GM23338 (cell line): ENCODE measurements around the gene DEPDC5. TPM values are rescaled to one million over a fixed set of nuclear protein-coding genes. Genes with fewer than 3 reads are reported as not detected.

Experiments used
- ATAC-seq: fragments of 200-7000 bp; cut with Tn5 transposase; 3 replicates; pipeline ENCODE4 v1.9.1; 2020
- DNase-seq: peaks from one replicate; pipeline ENCODE4 v3.0.0-alpha.2; 2015; ENCODE audit warnings: low spot score
- H2AFZ ChIP-seq: fragments of 200-600 bp; sonication (generic); 2 replicates; pipeline ENCODE4 v1.8.0; 2016; ENCODE audit warnings: antibody characterized with exemption, mild to moderate bottlenecking, moderate library complexity
- H3F3A ChIP-seq: fragments of 200-600 bp; sonication (generic); replicated peaks from 2 replicates; pipeline ENCODE4 v1.8.0; 2017; ENCODE audit warnings: antibody characterized with exemption, mixed run types, low read depth
- H3K27ac ChIP-seq: fragments of 200-600 bp; sonication (generic); 2 replicates; pipeline ENCODE4 v1.6.1; 2016; ENCODE audit warnings: low read depth
- H3K27me3 ChIP-seq: fragments of 200-600 bp; sonication (generic); 2 replicates; pipeline ENCODE4 v1.8.0; 2016; ENCODE audit warnings: mild to moderate bottlenecking, mixed run types, moderate library complexity; ENCODE audit not compliant: insufficient read depth
- H3K36me3 ChIP-seq: fragments of 200-600 bp; sonication (generic); 2 replicates; pipeline ENCODE4 v1.8.0; 2016; ENCODE audit warnings: mild to moderate bottlenecking; ENCODE audit not compliant: insufficient read depth
- H3K4me1 ChIP-seq: fragments of 200-600 bp; sonication (generic); 2 replicates; pipeline ENCODE4 v1.8.0; 2016; ENCODE audit warnings: mild to moderate bottlenecking, moderate library complexity; ENCODE audit not compliant: insufficient read depth
- H3K4me2 ChIP-seq: fragments of 200-600 bp; sonication (generic); 2 replicates; pipeline ENCODE4 v1.7.1; 2017; ENCODE audit warnings: mixed run types
- H3K4me3 ChIP-seq: fragments of 200-600 bp; sonication (generic); 2 replicates; pipeline ENCODE4 v1.6.1; 2016; ENCODE audit warnings: mixed run types
- H3K79me2 ChIP-seq: fragments of 200-600 bp; sonication (generic); replicated peaks from 2 replicates; pipeline ENCODE4 v1.8.0; 2017; ENCODE audit warnings: mild to moderate bottlenecking; ENCODE audit not compliant: insufficient read depth
- H3K9me2 ChIP-seq: fragments of 200-600 bp; sonication (generic); 2 replicates; pipeline ENCODE4 v1.8.0; 2017; ENCODE audit not compliant: insufficient read depth
- H4K20me1 ChIP-seq: fragments of 200-600 bp; sonication (generic); replicated peaks from 2 replicates; pipeline ENCODE4 v1.8.0; 2017; ENCODE audit warnings: mild to moderate bottlenecking; ENCODE audit not compliant: insufficient read depth
- H3K27ac Mint-ChIP-seq: 2 replicates; pipeline ENCODE4 v1.8.0; 2020; ENCODE audit warnings: inconsistent platforms, mild to moderate bottlenecking, moderate library complexity, mixed read lengths
- H3K27me3 Mint-ChIP-seq: 3 replicates; pipeline ENCODE4 v1.8.0; 2022; ENCODE audit warnings: low read depth, mild to moderate bottlenecking, moderate library complexity, mixed read lengths, inconsistent platforms; ENCODE audit not compliant: insufficient read depth, poor library complexity
- H3K36me3 Mint-ChIP-seq: 3 replicates; pipeline ENCODE4 v1.8.0; 2021; ENCODE audit warnings: low read depth, mild to moderate bottlenecking, inconsistent platforms, moderate library complexity, mixed read lengths
- H3K4me1 Mint-ChIP-seq: 3 replicates; pipeline ENCODE4 v1.8.0; 2020; ENCODE audit warnings: mild to moderate bottlenecking, inconsistent platforms, mixed read lengths
- H3K4me3 Mint-ChIP-seq: 3 replicates; pipeline ENCODE4 v1.8.0; 2021; ENCODE audit warnings: moderate library complexity, mild to moderate bottlenecking, inconsistent platforms, mixed read lengths
- H3K9me3 Mint-ChIP-seq: 3 replicates; pipeline ENCODE4 v1.8.0; 2020; ENCODE audit warnings: moderate library complexity, mild to moderate bottlenecking, inconsistent platforms, mixed read lengths
- CREB1 ChIP-seq: fragments of 250-450 bp; sonication (Bioruptor Pico); IDR thresholded peaks from 2 replicates; pipeline ENCODE4 v1.5.0; 2020; ENCODE audit warnings: low read depth, mild to moderate bottlenecking, moderate library complexity
- CTCF ChIP-seq, 2 experiments: fragments of 200-600 bp in 1 of 2; sonication (generic) in 1 of 2; conservative IDR thresholded peaks; 2 replicates each; pipeline versions ENCODE4 v1.5.1 to v1.6.1; 2016 to 2017; ENCODE audit warnings: antibody characterized with exemption in 2 of 2, low read depth in 2 of 2, mild to moderate bottlenecking in 2 of 2, moderate library complexity in 1 of 2
- ETS1 ChIP-seq: IDR thresholded peaks from 2 replicates; pipeline ENCODE4 v1.6.1; 2016; ENCODE audit warnings: antibody characterized with exemption
- EZH2 ChIP-seq: fragments of 200-600 bp; sonication (generic); IDR thresholded peaks from one replicate; pipeline ENCODE4 v1.8.0; 2017; ENCODE audit warnings: antibody characterized with exemption, mild to moderate bottlenecking, low read depth; ENCODE audit not compliant: unreplicated experiment
- EZH2phosphoT487 ChIP-seq: fragments of 200-600 bp; sonication (generic); IDR thresholded peaks from one replicate; pipeline ENCODE4 v1.8.1; 2018; ENCODE audit warnings: antibody characterized with exemption; ENCODE audit not compliant: unreplicated experiment
- JUNB ChIP-seq: IDR thresholded peaks from one replicate; pipeline ENCODE4 v1.6.1; 2016; ENCODE audit warnings: antibody characterized with exemption; ENCODE audit not compliant: unreplicated experiment
- NANOG ChIP-seq: IDR thresholded peaks from 2 replicates; pipeline ENCODE4 v1.6.1; 2016; ENCODE audit warnings: antibody characterized with exemption, borderline replicate concordance
- POLR2AphosphoS5 ChIP-seq: IDR thresholded peaks from 2 replicates; pipeline ENCODE4 v1.6.1; 2016; ENCODE audit warnings: antibody characterized with exemption, low read depth
- STAT1 ChIP-seq: IDR thresholded peaks from one replicate; pipeline ENCODE4 v1.6.1; 2016; ENCODE audit warnings: antibody characterized with exemption; ENCODE audit not compliant: unreplicated experiment
- ZNF114 ChIP-seq: fragments of 250-450 bp; sonication (Bioruptor Pico); IDR thresholded peaks from 2 replicates; pipeline ENCODE4 v1.5.0; 2020; ENCODE audit warnings: mild to moderate bottlenecking, moderate library complexity
- ZNF331 ChIP-seq: fragments of 250-450 bp; sonication (Bioruptor Pico); IDR thresholded peaks from 2 replicates; pipeline ENCODE4 v1.5.0; 2020; ENCODE audit warnings: low read depth, mild to moderate bottlenecking, moderate library complexity
- ZNF462 ChIP-seq: fragments of 250-450 bp; sonication (Bioruptor Pico); IDR thresholded peaks from 2 replicates; pipeline ENCODE4 v1.5.0; 2020; ENCODE audit warnings: mild to moderate bottlenecking, moderate library complexity
- polyA plus RNA-seq: library from polyadenylated mRNA; unstranded; fragments of >200 nt; fragmentation: Nextera tagmentation; extraction: Ambion mirVana; gene quantifications from 2 replicates; pipeline ENCODE4 v1.2.1, GENCODE V29; 2016
- total RNA-seq: library from RNA; depleted of rRNA; stranded (reverse); fragments of >200 nt; shearing (Covaris generic); gene quantifications from 2 replicates; pipeline ENCODE4 v1.2.3, GENCODE V29; 2014

The DEPDC5 gene
- total and polyA plus RNA-seq, 2 experiments from 2014 or later: 18.7 to 19.7 TPM

GRCh38 chr22:31954535-31955523 lies 201.0 kb downstream of the DEPDC5 start (continued):
- TF ChIP-seq CTCF (conservative IDR thresholded peaks at IDR 0.05; ENCODE audit: low read depth in 2 of 2): no peak

GRCh38 chr22:31956360-31956759 lies 202.5 kb downstream of the DEPDC5 start:
- H3K36me3 ChIP-seq: peaks cover 12% of the 10 kb centered on the region
- H3K27me3 ChIP-seq: no peaks in the 10 kb centered on the region
- peaks cover 7% of the 10 kb centered on the region for H3K27me3 Mint-ChIP-seq
- no peak overlapping the region for H3K27ac ChIP-seq
- no peak overlapping the region for H3K4me3 ChIP-seq
- H3K4me2 ChIP-seq: no peak overlapping the region
- peaks cover 45% of the 10 kb centered on the region for H3K4me1 Mint-ChIP-seq
- H3K36me3 Mint-ChIP-seq: peaks cover 50% of the 10 kb centered on the region
- peaks cover 50% of the 10 kb centered on the region for H3K79me2 ChIP-seq
- H3F3A ChIP-seq: peaks cover 10% of the 10 kb centered on the region; the same call in 1 of the 2 replicates
- no peak for ATAC-seq
- H3K4me1 ChIP-seq: peaks cover 31% of the 10 kb centered on the region
- H4K20me1 ChIP-seq: peaks cover 50% of the 10 kb centered on the region
- no peaks in the 10 kb centered on the region for H3K9me2 ChIP-seq
- no peak overlapping the region for H3K4me3 Mint-ChIP-seq
- H3K9me3 Mint-ChIP-seq: no peaks in the 10 kb centered on the region
- H3K27ac Mint-ChIP-seq: no peak overlapping the region
- DNase-seq: no peak
- no peak overlapping the region for H2AFZ ChIP-seq
- TF ChIP-seq ZNF462 (CRISPR knock-in tag) (no peak), EZH2phosphoT487 (no peak), ETS1 (no peak), JUNB (no peak), CREB1 (CRISPR knock-in tag) (no peak), ZNF114 (CRISPR knock-in tag) (no peak), EZH2 (no peak), ZNF331 (CRISPR knock-in tag) (no peak), STAT1 (no peak), NANOG (no peak), POLR2AphosphoS5 (no peak), CTCF (conservative IDR thresholded peaks at IDR 0.05; ENCODE audit: low read depth in 2 of 2) (no peak)
